HG03571 (cell line): Measurements from ENCODE around the gene WNT10A.
"Not testable (repeated sequence)": the region's sequence is repeated elsewhere in the genome, so short reads cannot be mapped to it uniquely, and the experiment has no call there.

ENCODE experiments used
- ATAC-seq: cut with Tn5 transposase; IDR thresholded peaks from one replicate; pipeline ENCODE4 v1.9.1; 2021; ENCODE audit not compliant: unreplicated experiment

Gene WNT10A

DNA sequence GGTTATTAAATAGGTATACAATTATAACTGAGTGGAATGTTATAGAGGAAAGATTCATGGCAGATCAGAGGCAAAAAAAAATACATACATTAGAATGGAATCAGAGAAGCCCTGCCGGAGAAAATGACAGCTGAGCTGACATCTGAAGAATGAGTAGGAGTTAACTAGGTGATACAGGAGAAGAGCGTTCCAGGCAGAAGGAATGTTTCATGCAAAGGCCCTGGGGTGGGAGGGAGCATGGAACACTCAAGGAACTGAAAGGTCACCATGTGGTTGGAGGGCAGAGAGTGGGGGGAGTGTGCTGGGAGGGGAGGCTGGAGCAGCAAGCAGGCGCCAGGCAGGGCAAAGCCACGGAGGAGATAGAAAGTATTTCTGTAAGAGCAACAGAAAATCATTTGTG, 47.2 kb downstream of the WNT10A start:
- no peak for ATAC-seq

DNA sequence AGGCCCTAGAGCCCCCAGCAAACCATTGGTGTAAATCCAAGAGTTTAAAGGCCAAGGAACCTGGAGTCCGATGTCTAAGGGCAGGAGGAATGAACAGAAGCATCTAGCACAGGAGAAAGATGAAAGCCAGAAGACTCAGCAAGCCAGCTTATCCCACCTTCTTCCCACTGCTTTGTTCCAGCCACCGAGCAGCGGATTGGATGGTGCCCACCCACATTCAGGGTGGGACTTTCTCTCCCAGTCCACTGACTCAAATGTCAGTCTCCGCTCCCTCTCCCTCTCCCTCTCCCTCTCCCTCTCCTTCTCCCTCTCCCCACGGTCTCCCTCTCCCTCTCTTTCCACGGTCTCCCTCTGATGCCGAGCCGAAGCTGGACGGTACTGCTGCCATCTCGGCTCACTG, 49.8 kb downstream of the WNT10A start:
- not testable (repeated sequence) for ATAC-seq

DNA sequence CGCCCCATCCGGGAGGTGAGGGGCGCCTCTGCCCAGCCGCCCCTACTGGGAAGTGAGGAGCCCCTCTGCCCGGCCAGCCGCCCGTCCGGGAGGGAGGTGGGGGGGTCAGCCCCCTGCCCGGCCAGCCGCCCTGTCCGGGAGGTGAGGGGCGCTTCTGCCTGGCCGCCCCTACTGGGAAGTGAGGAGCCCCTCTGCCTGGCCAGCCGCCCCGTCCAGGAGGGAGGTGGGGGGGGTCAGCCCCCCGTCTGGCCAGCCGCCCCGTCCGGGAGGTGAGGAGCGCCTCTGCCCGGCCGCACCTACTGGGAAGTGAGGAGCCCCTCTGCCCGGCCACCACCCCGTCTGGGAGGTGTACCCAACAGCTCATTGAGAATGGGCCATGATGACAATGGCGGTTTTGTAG, 51.1 kb downstream of the WNT10A start:
- ATAC-seq: not testable (repeated sequence)
